ENCODE data around the gene IP6K2.

IP6K2 gene

GRCh38 chr3:48650723-48651122, 66.3 kb downstream of the IP6K2 start:
- no peak overlapping the region for H3K4me3 Mint-ChIP-seq
- DNase-seq (no peak), ATAC-seq (no peak)
- H3K9me3 Mint-ChIP-seq, result no peaks in the 10 kb centered on the region
- H3K4me1 Mint-ChIP-seq, result peaks cover 17% of the 10 kb centered on the region
- no peaks in the 10 kb centered on the region for H3K27me3 Mint-ChIP-seq
- H3K27ac Mint-ChIP-seq, result no peak overlapping the region

DNA sequence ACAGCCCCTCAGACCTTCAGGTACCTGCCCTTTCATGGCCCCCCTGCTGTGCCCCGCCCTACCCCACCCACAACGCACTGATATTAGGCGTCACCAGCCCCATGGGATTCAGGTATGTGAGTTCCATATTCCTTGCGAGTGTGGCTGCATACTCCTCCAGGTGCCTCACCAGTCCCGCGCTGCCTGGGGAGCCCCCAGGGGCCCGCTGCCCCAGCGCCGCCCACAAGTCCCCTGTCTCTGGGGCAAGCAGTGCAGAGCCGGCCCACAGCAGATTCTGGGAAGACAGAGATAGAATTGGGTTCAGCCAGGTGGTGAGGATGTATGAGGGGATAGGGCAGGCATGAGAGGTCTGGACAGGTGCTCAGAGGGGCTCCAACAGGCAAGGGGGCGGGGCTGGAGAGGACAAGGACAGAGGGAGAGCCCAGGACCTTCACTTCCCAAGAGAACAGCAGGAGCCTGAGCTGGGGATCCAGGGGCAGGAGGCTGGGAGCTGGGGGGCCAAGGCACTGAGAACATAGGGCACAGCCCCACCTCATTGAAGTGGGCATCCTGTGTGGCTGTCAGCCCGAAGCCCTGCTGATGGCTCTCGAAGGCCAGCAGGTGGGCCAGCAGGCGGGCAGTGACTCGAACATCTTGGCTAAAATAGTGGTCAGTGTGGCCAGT, 68.7 kb downstream of the IP6K2 start:
- ATAC-seq (no peak), DNase-seq (no peak)
- no peaks in the 10 kb centered on the region for H3K27me3 Mint-ChIP-seq
- no peaks in the 10 kb centered on the region for H3K9me3 Mint-ChIP-seq
- peak overlapping the region in 1 of 2 donors; percentile 88 for H3K27ac Mint-ChIP-seq
- no peaks in the 10 kb centered on the region for H3K4me1 Mint-ChIP-seq
- no peak overlapping the region for H3K4me3 Mint-ChIP-seq

GRCh38 chr3:48647714-48648113, 69.3 kb downstream of the IP6K2 start:
- no peaks in the 10 kb centered on the region for H3K4me1 Mint-ChIP-seq
- H3K27me3 Mint-ChIP-seq, result no peaks in the 10 kb centered on the region
- ATAC-seq, result no peak
- H3K9me3 Mint-ChIP-seq, result no peaks in the 10 kb centered on the region
- H3K27ac Mint-ChIP-seq, result no peak overlapping the region
- no peak for DNase-seq
- no peak overlapping the region for H3K4me3 Mint-ChIP-seq

- DNase-seq, result no peak
- Mint-ChIP-seq H3K27ac (no peak overlapping the region), H3K27me3 (no peaks in the 10 kb centered on the region), H3K9me3 (no peaks in the 10 kb centered on the region), H3K4me1 (no peaks in the 10 kb centered on the region), H3K4me3 (no peak overlapping the region)
- ATAC-seq, result no peak
Observed at GRCh38 chr3:48644898-48645760, 71.9 kb downstream of the IP6K2 start.

DNA sequence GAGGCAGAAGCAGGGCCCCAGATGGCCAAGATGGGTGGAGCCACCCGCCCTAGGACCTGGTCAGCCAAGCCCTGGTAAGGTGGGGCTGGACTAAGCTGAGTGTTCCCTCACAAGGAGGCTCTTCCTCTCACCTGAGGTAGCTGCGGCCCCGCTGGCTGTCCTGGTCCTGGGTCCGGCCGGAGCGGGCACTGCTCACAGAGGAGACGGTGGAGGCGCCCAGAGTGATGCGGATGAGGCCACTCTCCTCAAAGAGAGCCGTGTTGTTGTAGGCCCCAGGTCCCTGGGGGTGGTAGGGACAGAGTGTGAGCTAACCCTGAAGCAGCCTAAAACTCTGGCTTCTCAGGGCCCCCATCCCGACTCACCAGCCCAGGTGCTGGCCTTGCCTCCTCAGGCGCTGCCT, 74.4 kb downstream of the IP6K2 start:
- Mint-ChIP-seq H3K9me3 (no peaks in the 10 kb centered on the region), H3K27me3 (no peaks in the 10 kb centered on the region), H3K4me3 (no peak overlapping the region), H3K4me1 (peaks cover 9% of the 10 kb centered on the region), H3K27ac (no peak overlapping the region)
- DNase-seq (no peak), ATAC-seq (no peak)

GRCh38 chr3:48641396-48641795, 75.6 kb downstream of the IP6K2 start:
- Mint-ChIP-seq H3K4me3 (no peak overlapping the region), H3K9me3 (no peaks in the 10 kb centered on the region)

DNA sequence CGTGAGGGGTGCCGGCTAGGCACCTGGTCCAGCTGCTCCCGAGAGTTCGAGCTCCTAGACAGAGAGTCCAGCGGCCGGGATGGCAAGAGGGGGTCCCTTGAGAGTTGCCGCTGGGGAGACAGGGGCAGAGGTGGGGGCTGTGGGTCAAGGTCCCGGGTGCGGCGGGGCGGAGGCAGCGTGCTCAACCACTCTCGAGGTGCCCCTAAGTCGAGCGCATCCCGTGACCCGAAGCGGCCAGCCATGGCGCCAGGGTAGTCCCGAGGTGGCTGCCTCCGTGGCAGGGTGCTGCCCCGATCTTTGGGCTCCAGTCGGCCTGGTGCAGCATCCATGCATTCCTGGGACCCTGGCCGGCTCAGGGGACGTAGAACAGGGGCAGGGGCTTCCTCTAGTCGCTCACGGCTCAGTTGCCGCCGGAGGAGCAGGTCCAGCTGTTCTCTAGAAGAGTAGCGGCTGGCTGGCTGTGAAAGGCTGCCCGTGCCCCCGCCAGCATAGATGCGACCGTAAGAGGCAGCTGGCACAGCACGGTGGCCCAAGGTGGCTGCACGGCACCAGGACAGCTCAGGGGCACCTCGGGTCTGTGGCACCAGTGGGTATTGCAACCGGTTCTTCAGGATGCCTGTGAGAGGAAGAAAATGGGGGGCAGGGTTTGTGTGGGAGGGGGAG, 76.9 kb downstream of the IP6K2 start:
- Mint-ChIP-seq H3K4me3 (no peak overlapping the region), H3K27ac (no peak overlapping the region), H3K4me1 (peaks cover 22% of the 10 kb centered on the region), H3K27me3 (no peaks in the 10 kb centered on the region), H3K9me3 (no peaks in the 10 kb centered on the region)
- DNase-seq, result no peak
- no peak for ATAC-seq

More at GRCh38 chr3:48641396-48641795, 75.6 kb downstream of the IP6K2 start:
- DNase-seq (no peak), ATAC-seq (no peak)
- peaks cover 15% of the 10 kb centered on the region for H3K4me1 Mint-ChIP-seq
- peak overlapping the region in 1 of 2 donors; percentile 75 for H3K27ac Mint-ChIP-seq
- H3K27me3 Mint-ChIP-seq, result no peaks in the 10 kb centered on the region
